ENCODE results near the gene COL4A2.
"Not testable (repeated sequence)": the region's sequence is repeated elsewhere in the genome, so short reads cannot be mapped to it uniquely, and the experiment has no call there.

COL4A2 gene

GRCh38 chr13:110475117-110475516 is 168.0 kb downstream of the COL4A2 start:
- DNase-seq (ENCODE audit: low read depth) = no peak

GRCh38 chr13:110475550-110476219 is 168.6 kb downstream of the COL4A2 start:
- no peak for DNase-seq (ENCODE audit: low read depth)

- DNase-seq (ENCODE audit: low read depth) = no peak
Observed at GRCh38 chr13:110476220-110476617, 169.1 kb downstream of the COL4A2 start.

GRCh38 chr13:110477706-110478245 is 170.7 kb downstream of the COL4A2 start:
- no peak for DNase-seq (ENCODE audit: low read depth)

- no peak for DNase-seq (ENCODE audit: low read depth)
Observed at GRCh38 chr13:110478405-110479214, 171.5 kb downstream of the COL4A2 start.

GRCh38 chr13:110479215-110479545 is 172.1 kb downstream of the COL4A2 start:
- no peak for DNase-seq (ENCODE audit: low read depth)

- no peak for DNase-seq (ENCODE audit: low read depth)
Observed at GRCh38 chr13:110479648-110480047, 172.6 kb downstream of the COL4A2 start.

- DNase-seq (ENCODE audit: low read depth) = no peak
Observed at GRCh38 chr13:110480161-110480560, 173.1 kb downstream of the COL4A2 start.

GRCh38 chr13:110483386-110483968 is 176.4 kb downstream of the COL4A2 start:
- no peak for DNase-seq (ENCODE audit: low read depth)

GRCh38 chr13:110484290-110485048 is 177.4 kb downstream of the COL4A2 start:
- no peak for DNase-seq (ENCODE audit: low read depth)

GRCh38 chr13:110485604-110486003 is 178.5 kb downstream of the COL4A2 start:
- DNase-seq (ENCODE audit: low read depth) = no peak

GRCh38 chr13:110486061-110486715 is 179.1 kb downstream of the COL4A2 start:
- no peak for DNase-seq (ENCODE audit: low read depth)

GRCh38 chr13:110486880-110487279 is 179.8 kb downstream of the COL4A2 start:
- DNase-seq (ENCODE audit: low read depth) = not testable (repeated sequence)

- DNase-seq (ENCODE audit: low read depth) = no peak
Observed at GRCh38 chr13:110490009-110490770, 183.1 kb downstream of the COL4A2 start.

GRCh38 chr13:110491869-110492678 is 185.0 kb downstream of the COL4A2 start:
- no peak for DNase-seq (ENCODE audit: low read depth)

- no peak for DNase-seq (ENCODE audit: low read depth)
Observed at GRCh38 chr13:110492679-110493593, 185.9 kb downstream of the COL4A2 start.

GRCh38 chr13:110493613-110494012 is 186.5 kb downstream of the COL4A2 start:
- DNase-seq (ENCODE audit: low read depth) = no peak

GRCh38 chr13:110495376-110495775 is 188.3 kb downstream of the COL4A2 start:
- no peak for DNase-seq (ENCODE audit: low read depth)

- DNase-seq (ENCODE audit: low read depth) = no peak
Observed at GRCh38 chr13:110495881-110496280, 188.8 kb downstream of the COL4A2 start.

Data from CMK (cell line).